CD4-positive, alpha-beta T cell treated with Interleukin-17A for 1 hour (primary cell): ENCODE results near the gene ENPP7.

ENCODE experiments used
- DNase-seq: peaks from one replicate; pipeline ENCODE4 v3.0.0-alpha.2; 2020

The ENPP7 gene

GRCh38 chr17:79733692-79734070, 2.9 kb downstream of the ENPP7 start:
- DNase-seq = no peak

- no peak for DNase-seq
Observed at GRCh38 chr17:79735096-79735495, 4.4 kb downstream of the ENPP7 start.

GRCh38 chr17:79737046-79737921, 6.5 kb downstream of the ENPP7 start:
- no peak for DNase-seq

GRCh38 chr17:79737922-79738578, 7.3 kb downstream of the ENPP7 start:
- DNase-seq = no peak

DNA sequence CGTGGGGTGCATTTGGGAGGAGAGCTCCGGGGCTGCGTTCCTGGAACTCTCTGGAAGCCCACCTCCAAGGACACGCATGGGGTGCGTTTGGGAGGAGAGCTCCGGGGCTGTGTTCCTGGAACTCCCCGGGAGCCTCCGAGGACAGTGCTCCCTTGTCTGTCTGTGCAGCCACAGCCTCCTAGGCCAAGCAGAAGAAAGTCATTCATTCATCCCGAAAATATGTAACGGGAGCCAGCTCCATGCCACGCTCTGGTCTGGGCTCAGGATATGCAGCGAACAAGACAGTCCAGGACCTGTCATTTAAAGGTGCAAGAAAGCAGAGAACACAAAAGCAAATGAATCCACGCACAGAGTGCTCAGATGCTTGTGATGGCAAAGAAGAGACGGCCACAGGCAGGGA, 7.9 kb downstream of the ENPP7 start:
- no peak for DNase-seq

DNA sequence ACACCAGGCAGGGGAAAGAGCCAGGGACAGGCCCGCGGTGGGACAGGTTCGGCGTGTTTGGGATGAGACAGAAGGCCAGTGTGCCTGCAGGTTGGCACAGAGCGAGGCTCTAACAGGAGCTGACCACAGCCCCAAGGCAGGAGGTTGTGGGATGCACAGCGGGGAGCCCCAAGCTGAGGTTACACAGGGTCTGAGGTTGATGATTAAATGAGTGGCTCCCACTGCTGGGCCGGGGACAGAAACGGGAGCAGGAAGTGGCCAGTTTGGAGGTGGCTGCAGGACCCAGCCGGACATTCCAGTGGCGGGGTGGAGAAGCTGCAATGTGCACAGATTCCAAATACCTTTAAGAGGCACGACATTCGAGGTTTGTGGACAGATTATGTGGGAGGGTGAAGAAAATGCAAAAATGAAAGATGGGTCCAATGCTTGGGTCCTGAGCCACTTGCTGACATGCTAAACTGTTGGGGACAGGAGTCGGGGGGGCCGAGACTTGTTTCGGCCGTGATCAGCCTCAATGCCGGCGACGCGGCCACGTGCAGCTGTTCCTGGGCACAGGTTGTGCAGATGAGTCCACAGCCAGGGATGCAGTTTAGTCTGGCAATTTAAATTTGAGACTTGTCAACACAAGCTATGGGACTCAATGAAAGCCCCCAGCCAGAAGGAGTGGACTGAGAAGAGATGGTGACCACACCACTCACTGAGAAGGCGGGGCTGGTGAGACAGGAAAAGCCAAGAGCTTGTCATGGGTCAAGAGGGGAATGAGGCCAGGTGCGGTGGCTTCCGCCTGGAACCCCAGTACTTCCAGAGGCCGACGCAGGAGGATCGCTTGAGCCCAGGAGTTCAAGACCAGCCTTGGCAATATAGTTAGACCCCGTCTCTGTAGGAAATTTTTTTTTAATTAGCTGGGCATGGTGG, 8.7 kb downstream of the ENPP7 start:
- DNase-seq = no peak

DNA sequence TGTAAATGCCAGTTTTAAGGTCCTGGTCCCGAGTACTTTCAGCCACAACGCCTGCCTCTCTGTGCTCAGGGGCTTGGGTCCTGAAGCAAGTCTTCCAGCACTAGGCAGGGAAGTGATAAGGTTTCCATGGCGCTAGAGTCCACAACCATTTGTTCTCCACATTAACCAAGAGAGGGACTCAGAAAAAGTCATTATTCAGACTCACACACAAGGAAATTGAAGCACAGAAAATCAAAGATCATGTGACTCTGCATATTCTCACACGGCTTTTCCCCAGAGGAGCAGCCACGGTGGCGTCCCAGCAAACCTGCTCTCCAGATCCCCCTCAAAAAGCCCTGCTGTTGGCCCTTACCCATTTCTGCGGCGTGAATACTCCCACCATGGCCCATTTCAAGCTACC, 9.7 kb downstream of the ENPP7 start:
- DNase-seq = no peak

GRCh38 chr17:79741401-79741750, 10.6 kb downstream of the ENPP7 start:
- DNase-seq = no peak

- peak; percentile 76 for DNase-seq
Observed at GRCh38 chr17:79741751-79742588, 11.2 kb downstream of the ENPP7 start.

GRCh38 chr17:79742589-79742918, 11.8 kb downstream of the ENPP7 start:
- no peak for DNase-seq

DNA sequence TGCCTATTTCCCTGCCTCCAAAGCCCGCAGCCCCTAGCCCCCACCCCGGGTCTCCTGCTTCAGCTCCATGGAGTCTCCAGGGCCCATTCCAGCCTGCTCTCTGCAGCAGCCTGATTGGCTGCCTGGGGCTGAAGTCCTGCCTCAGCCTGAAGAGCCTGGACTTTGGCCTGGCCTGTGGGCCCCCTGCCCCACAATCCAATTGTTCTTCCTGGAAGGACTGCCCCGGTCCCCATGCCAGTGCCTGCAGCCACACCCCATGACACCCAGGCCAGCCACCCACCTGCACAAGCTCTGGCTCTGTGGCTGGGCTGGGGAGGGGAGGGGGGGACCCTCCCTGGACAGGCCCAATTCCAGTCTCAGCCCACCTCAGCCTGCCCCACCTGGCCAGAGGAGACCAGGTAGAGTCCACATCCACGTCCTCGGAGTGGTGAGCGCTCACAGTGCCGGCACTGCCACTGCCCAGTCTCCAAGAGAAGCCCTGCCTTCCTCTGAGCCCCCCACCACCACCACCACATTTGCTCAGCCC, 12.3 kb downstream of the ENPP7 start:
- DNase-seq = no peak

DNA sequence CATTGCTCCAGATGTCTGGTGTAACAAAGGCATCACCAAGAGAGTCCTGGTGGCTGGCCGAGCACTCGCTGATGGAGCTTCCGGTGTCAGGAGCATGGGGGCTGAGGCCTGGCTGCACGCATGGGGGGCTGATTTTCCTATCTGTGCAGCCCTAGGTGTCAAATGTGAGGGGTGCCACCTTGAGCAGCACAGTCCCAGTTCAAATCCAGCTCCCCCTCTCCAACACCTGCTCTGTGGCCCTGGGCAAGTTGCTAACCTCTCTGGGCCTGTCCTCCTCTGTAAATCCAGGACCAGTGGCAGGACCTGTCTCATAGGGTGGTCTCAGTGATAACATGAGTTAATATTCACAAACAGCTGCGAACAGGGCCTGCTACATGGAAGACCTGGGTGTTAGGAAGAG, 12.9 kb downstream of the ENPP7 start:
- no peak for DNase-seq

DNA sequence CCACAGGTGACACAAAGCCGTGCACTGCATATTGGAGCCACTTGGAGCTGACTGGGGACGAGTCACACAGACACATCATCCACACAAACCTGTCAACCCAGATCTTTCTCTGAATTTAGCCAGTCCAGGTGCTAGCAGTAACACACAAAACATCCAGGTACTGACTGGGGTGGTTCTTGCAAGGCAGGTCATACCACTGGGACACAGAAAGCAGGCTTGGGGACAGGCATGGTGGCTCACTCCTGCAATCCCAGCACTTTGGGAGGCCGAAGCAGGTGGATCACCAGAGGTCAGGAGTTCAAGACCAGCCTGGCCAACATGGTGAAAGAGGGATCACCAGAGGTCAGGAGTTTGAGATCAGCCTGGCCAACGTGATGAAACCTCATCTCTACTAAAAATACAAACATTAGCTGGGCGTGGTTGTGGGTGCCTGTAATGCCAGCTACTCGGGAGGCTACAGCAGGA, 14.9 kb downstream of the ENPP7 start:
- no peak for DNase-seq

GRCh38 chr17:79746889-79747507, 16.3 kb downstream of the ENPP7 start:
- no peak for DNase-seq

- no peak for DNase-seq
Observed at GRCh38 chr17:79747508-79748294, 17.0 kb downstream of the ENPP7 start.

DNA sequence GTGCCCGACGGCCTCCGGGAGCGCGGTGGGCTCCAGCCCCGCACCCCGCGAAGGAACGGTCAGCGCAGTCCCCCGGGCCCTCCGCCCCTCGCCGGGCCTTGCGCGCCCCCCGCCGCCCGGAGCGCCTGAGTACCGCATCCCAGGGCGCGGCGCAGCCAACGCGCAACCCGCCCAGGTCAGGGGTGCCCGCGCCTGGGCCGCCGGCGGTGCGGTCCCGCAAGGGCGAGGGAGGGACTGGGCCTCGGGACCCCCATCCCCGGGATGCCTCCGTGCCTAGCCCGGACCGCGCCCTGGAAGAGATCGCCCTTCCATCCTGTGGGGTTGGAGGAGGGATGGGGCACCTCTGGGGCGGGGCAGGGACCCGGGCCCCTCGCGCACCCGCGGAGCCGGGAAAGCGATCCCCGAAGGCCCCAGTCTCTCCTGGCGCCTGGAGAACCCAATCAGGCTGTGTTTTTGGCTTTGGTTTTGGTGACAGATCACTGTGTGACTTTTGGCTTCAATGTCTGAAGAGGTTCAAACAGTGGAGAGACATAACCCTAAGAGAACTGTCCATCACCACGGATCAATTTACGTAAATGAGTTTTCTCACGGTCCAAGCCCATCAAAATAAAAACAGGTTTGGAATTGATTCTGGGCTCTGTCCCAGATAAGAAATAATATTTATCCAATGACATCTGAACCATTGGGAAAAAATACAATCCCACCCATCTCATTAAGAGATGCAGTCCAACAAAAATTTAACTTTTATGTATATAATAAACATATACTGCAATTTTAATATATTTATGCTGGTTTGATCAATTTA, 17.8 kb downstream of the ENPP7 start:
- DNase-seq = no peak

DNA sequence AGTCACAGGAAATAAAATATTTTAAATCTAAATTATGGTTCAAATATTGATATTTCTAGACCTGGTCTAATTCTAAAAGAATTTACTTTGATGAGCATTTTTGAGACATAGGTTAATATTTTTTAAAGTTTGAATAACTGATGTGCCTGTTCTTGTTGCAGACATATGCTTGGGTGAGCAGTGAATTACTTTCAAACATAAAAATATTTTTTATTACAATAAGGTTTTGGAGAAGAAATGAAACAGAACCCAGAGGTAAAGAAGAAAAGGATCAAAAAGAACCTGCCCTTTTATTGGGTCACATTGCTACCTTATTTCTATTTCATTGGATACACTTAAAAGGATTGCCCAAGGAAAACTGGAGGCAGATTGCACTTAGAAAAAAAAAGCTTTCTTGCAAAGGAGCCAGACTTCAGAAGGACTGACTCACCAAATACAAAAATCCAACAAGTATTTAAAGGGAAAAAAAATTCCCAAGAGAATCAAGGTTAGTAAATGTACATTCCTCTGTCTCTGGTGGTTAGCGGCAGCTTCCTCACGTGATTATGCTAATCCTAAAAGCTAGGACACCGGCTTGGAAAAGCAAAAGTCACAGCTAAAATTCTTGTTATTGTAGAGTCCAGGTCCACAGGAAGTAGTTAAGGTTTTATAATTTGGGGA, 18.5 kb downstream of the ENPP7 start:
- no peak for DNase-seq

DNA sequence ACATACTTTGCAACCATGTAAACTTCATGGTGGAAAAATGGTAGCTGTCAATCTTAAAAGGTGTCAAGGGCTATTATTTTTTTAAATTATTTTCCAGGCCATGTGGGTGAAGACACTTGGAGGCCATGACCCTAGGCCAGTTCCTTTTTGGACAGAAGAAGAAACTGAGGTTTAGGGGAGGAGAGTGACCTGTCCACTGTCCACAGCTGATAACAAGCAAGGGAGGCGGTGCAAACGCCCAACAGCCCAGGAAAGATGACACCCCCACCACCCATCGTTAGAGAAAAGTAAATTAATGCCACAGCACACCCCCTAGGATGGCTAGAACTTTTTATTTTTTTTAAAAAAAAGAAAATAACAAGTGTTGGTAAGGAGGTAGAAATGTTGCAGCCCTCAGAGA, 19.2 kb downstream of the ENPP7 start:
- no peak for DNase-seq
